Neuronal stem cell (in vitro differentiated cells): Measurements from ENCODE around the gene OR10W1.

Experiments used
- DNase-seq: peaks from one replicate; pipeline ENCODE4 v3.0.0-alpha.2; 2013; ENCODE audit warnings: low spot score
- H2AFZ ChIP-seq: one replicate; pipeline ENCODE4 v1.6.1; 2013; ENCODE audit warnings: mild to moderate bottlenecking, low read length, inconsistent platforms
- H2AK5ac ChIP-seq: 2 replicates; pipeline ENCODE4 v1.6.1; 2013; ENCODE audit warnings: low read depth, mild to moderate bottlenecking, inconsistent platforms, low read length, moderate library complexity, mixed read lengths
- H2BK120ac ChIP-seq: 2 replicates; pipeline ENCODE4 v1.6.1; 2013; ENCODE audit warnings: low read depth, mild to moderate bottlenecking, inconsistent platforms, low read length, moderate library complexity, mixed read lengths
- H2BK12ac ChIP-seq: one replicate; pipeline ENCODE4 v1.6.1; 2013; ENCODE audit warnings: low read length, inconsistent platforms
- H2BK15ac ChIP-seq: 2 replicates; pipeline ENCODE4 v1.6.1; 2013; ENCODE audit warnings: mild to moderate bottlenecking, low read length, inconsistent platforms, mixed read lengths
- H2BK5ac ChIP-seq: one replicate; pipeline ENCODE4 v1.6.1; 2013; ENCODE audit warnings: inconsistent platforms, mild to moderate bottlenecking, low read length, moderate library complexity
- H3K14ac ChIP-seq: one replicate; pipeline ENCODE4 v1.6.1; 2013; ENCODE audit warnings: low read length, inconsistent platforms
- H3K18ac ChIP-seq: 2 replicates; pipeline ENCODE4 v1.6.1; 2013; ENCODE audit warnings: low read length, inconsistent platforms
- H3K23ac ChIP-seq: 2 replicates; pipeline ENCODE4 v1.6.1; 2013; ENCODE audit warnings: low read depth, mild to moderate bottlenecking, mixed read lengths, low read length, inconsistent platforms; ENCODE audit not compliant: poor library complexity
- H3K27ac ChIP-seq: replicated peaks from 3 replicates; pipeline ENCODE4 v1.5.1; 2013; ENCODE audit warnings: low read length, inconsistent platforms
- H3K27me3 ChIP-seq, 3 experiments: 2 replicates each; pipeline ENCODE4 v1.6.1; 2013; ENCODE audit warnings: low read length in 3 of 3, mild to moderate bottlenecking in 2 of 3, inconsistent platforms in 1 of 3, low read depth in 1 of 3, mixed read lengths in 1 of 3, moderate library complexity in 1 of 3; ENCODE audit not compliant: control insufficient read depth in 3 of 3, insufficient read depth in 3 of 3
- H3K36me3 ChIP-seq, 2 donors: replicated peaks in 1 of 2; 2 replicates each; pipeline ENCODE4 v1.6.1; 2013; ENCODE audit warnings: low read length in 2 of 2; ENCODE audit not compliant: control insufficient read depth in 2 of 2, insufficient read depth in 2 of 2
- H3K4ac ChIP-seq: 2 replicates; pipeline ENCODE4 v1.6.1; 2013; ENCODE audit warnings: inconsistent platforms, mild to moderate bottlenecking, low read length, moderate library complexity
- H3K4me1 ChIP-seq, 2 donors: 1 replicate in 1 of 2; 2 replicates in 1 of 2; pipeline ENCODE4 v1.6.1; 2013; ENCODE audit warnings: low read length in 2 of 2, low read depth in 1 of 2; ENCODE audit not compliant: control insufficient read depth in 2 of 2, insufficient read depth in 1 of 2
- H3K4me2 ChIP-seq: one replicate; pipeline ENCODE4 v1.6.1; 2013; ENCODE audit warnings: mild to moderate bottlenecking, low read length, inconsistent platforms; ENCODE audit not compliant: insufficient read depth, poor library complexity, severe bottlenecking
- H3K4me3 ChIP-seq, 2 donors: 2 replicates each; pipeline ENCODE4 v1.5.1; 2013; ENCODE audit warnings: low read length in 2 of 2, mild to moderate bottlenecking in 2 of 2, inconsistent platforms in 1 of 2, moderate library complexity in 1 of 2
- H3K79me1 ChIP-seq: one replicate; pipeline ENCODE4 v1.6.1; 2013; ENCODE audit warnings: low read depth, mild to moderate bottlenecking, inconsistent platforms, low read length, moderate library complexity
- H3K9ac ChIP-seq: one replicate; pipeline ENCODE4 v1.6.1; 2013; ENCODE audit warnings: mild to moderate bottlenecking, low read depth, low read length, inconsistent platforms; ENCODE audit not compliant: poor library complexity
- H3K9me3 ChIP-seq, 2 donors: replicated peaks in 1 of 2; 2 replicates each; pipeline versions ENCODE3 to v1.6.1; 2013; ENCODE audit warnings: low read length in 2 of 2, mild to moderate bottlenecking in 2 of 2, inconsistent platforms in 1 of 2, low read depth in 1 of 2, mixed read lengths in 1 of 2, moderate library complexity in 1 of 2; ENCODE audit not compliant: control insufficient read depth in 2 of 2, insufficient read depth in 1 of 2
- H4K8ac ChIP-seq: one replicate; pipeline ENCODE4 v1.6.1; 2013; ENCODE audit warnings: low read depth, mild to moderate bottlenecking, inconsistent platforms, low read length, moderate library complexity
- H4K91ac ChIP-seq: one replicate; pipeline ENCODE4 v1.6.1; 2013; ENCODE audit warnings: low read length, low read depth, mild to moderate bottlenecking, inconsistent platforms; ENCODE audit not compliant: poor library complexity
- WGBS, 2 donors: extraction: QIAGEN DNeasy Blood & Tissue Kit; methylation state at CpG; one replicate each; pipeline ENCODE4 v1.1.7; 2013; ENCODE audit warnings: missing lambda C conversion rate in 2 of 2, mixed read lengths in 1 of 2; ENCODE audit not compliant: insufficient read length in 2 of 2, insufficient replicate concordance in 1 of 2; ENCODE audit errors: extremely low coverage in 2 of 2; 5-methylcytosine and 5-hydroxymethylcytosine counted together

Gene OR10W1

DNA sequence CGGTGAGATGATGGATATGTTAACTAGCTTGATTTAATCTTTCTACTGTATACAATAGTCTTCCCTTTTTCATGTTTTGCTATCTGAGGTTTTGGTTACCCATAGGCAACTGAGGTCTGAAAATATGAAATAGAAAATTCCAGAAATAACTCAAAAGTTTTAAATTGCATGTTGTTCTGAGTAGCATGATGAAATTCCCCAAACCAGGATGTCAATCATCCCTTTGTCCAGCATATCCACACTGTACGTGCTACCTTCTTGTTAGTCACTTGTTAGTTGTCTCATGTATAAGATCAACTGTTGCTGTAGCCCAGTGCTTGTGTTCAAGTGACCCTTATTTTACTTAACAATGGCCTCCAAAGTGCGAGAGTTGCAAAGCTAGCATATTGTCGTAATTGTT is 21.2 kb upstream of the OR10W1 start:
- no peak overlapping the region for H2AK5ac ChIP-seq
- no peak overlapping the region for H3K9ac ChIP-seq
- H3K18ac ChIP-seq: no peak overlapping the region
- no peak overlapping the region for H4K8ac ChIP-seq
- no peak overlapping the region for H2BK12ac ChIP-seq
- H4K91ac ChIP-seq: no peak overlapping the region
- no peak overlapping the region for H3K4me2 ChIP-seq
- no peak overlapping the region for H3K4ac ChIP-seq
- no peaks in the 10 kb centered on the region for H3K27me3 ChIP-seq
- H3K4me3 ChIP-seq: no peak overlapping the region
- no peaks in the 10 kb centered on the region for H3K36me3 ChIP-seq
- H3K9me3 ChIP-seq: no peaks in the 10 kb centered on the region
- H3K79me1 ChIP-seq: no peaks in the 10 kb centered on the region
- no peak overlapping the region for H3K27ac ChIP-seq
- H3K4me1 ChIP-seq: no peaks in the 10 kb centered on the region
- H2BK120ac ChIP-seq: no peak overlapping the region
- no peak overlapping the region for H3K14ac ChIP-seq
- no peak overlapping the region for H2BK15ac ChIP-seq
- H2BK5ac ChIP-seq: no peak overlapping the region
- DNase-seq: no peak
- no CpG with 5 or more reads among the region's 4 CpGs for WGBS, 2 donors
- H3K23ac ChIP-seq: no peak overlapping the region
- H2AFZ ChIP-seq: no peak overlapping the region

DNA sequence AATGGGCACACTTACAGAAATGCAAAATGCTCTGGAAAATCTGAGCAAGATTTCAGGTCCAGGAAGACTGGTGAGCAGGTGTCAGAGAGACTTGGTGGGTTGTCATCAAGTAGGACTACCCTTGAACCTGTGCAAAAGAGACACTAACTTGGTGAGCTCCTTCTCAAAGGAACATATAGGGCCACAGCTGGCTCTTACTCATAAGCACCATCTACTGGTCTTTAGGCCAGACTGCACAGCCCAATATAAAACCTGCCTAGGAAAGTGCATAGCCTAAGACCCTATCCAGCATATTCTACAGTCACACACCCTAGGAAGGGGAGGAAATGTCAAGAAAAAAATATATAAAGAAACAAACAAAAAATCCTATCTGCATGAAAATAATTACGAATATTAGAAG is 18.2 kb upstream of the OR10W1 start:
- Histone ChIP-seq H3K4me2 (no peak overlapping the region), H3K4me1 (no peaks in the 10 kb centered on the region), H3K79me1 (no peaks in the 10 kb centered on the region), H3K36me3 (no peaks in the 10 kb centered on the region), H2AFZ (no peak overlapping the region), H3K23ac (no peak overlapping the region), H3K4ac (no peak overlapping the region), H2BK120ac (no peak overlapping the region), H3K18ac (no peak overlapping the region), H3K27ac (no peak overlapping the region), H2BK15ac (no peak overlapping the region), H2BK5ac (no peak overlapping the region), H2BK12ac (no peak overlapping the region), H4K91ac (no peak overlapping the region), H3K4me3 (no peak overlapping the region), H3K9ac (no peak overlapping the region), H4K8ac (no peak overlapping the region), H2AK5ac (no peak overlapping the region), H3K14ac (no peak overlapping the region), H3K9me3 (no peaks in the 10 kb centered on the region), H3K27me3 (no peaks in the 10 kb centered on the region)
- WGBS, 2 donors: no CpG with 5 or more reads among the region's 1 CpG
- peak; percentile 5 for DNase-seq

DNA sequence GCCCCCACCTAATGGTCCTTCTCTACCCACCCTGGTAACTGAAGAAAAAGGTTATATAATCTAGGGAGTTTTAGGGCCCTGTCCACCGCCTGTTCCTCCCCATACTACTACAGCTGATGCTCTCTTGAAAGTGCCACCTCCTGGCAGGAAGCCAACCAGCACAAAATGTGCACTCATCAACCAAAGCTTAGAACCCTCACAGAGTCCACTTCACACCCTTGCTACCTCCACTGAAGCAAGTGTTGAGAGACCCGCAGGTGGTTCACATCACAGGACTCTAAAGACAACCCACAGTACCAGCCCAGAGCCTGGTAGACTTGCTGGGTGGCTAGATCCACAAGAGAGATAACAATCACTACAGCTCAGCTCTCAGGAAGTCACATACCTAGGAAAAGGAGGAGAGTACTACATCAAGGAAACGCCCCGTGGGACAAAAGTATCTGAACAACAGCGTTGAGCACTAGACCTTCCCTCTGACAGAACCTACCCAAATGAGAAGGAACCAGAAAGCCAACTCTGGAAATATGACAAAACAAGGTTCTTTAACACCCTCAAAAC is 17.5 kb upstream of the OR10W1 start:
- Histone ChIP-seq H2AK5ac (no peak overlapping the region), H3K23ac (no peak overlapping the region), H3K79me1 (no peaks in the 10 kb centered on the region), H3K9ac (no peak overlapping the region), H4K8ac (no peak overlapping the region), H2BK120ac (no peak overlapping the region), H3K27me3 (no peaks in the 10 kb centered on the region), H3K27ac (no peak overlapping the region), H2BK15ac (no peak overlapping the region), H3K4me3 (no peak overlapping the region), H3K14ac (no peak overlapping the region), H3K4me2 (no peak overlapping the region), H2BK5ac (no peak overlapping the region), H2BK12ac (no peak overlapping the region), H3K9me3 (no peaks in the 10 kb centered on the region), H3K4ac (no peak overlapping the region), H3K4me1 (no peaks in the 10 kb centered on the region), H4K91ac (no peak overlapping the region), H2AFZ (no peak overlapping the region), H3K18ac (no peak overlapping the region), H3K36me3 (no peaks in the 10 kb centered on the region)
- WGBS, 2 donors: no CpG with 5 or more reads among the region's 5 CpGs
- no peak for DNase-seq

DNA sequence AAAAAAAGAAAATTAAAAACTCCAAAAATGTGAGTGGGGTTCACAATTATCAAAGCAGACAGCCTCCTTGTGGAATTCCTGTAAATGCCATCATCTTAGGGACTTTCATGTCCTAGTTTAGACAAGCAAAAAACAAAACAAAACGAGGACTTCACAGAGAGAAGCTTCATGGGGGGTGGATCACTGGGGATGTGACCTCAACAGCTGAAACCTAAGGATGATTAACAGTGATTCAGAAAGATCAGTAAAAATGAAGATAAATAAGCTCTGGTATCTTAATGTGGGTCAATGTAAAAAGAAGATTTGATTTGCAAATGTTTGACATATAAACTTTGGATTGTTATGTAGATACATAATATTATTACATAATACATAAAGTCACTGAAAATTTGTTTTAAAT is 8.1 kb upstream of the OR10W1 start:
- Histone ChIP-seq H3K23ac (no peak overlapping the region), H2AFZ (no peak overlapping the region), H3K18ac (no peak overlapping the region), H3K4ac (no peak overlapping the region), H2BK12ac (no peak overlapping the region), H3K14ac (no peak overlapping the region), H4K91ac (no peak overlapping the region), H3K4me3 (no peak overlapping the region), H2BK15ac (no peak overlapping the region), H2BK5ac (no peak overlapping the region), H3K4me2 (no peak overlapping the region), H3K27ac (no peak overlapping the region), H3K9ac (no peak overlapping the region), H3K79me1 (no peaks in the 10 kb centered on the region), H2BK120ac (no peak overlapping the region), H3K4me1 (no peaks in the 10 kb centered on the region), H4K8ac (no peak overlapping the region), H3K27me3 (no peaks in the 10 kb centered on the region), H2AK5ac (no peak overlapping the region), H3K9me3 (no peaks in the 10 kb centered on the region), H3K36me3 (no peaks in the 10 kb centered on the region)
- DNase-seq: no peak
- no CpG with 5 or more reads among the region's 1 CpG for WGBS, 2 donors
